Hypothalamus (tissue), 51 donors: ENCODE results near the gene ZNF483.
"Not testable (repeated sequence)": the region's sequence is repeated elsewhere in the genome, so short reads cannot be mapped to it uniquely, and the experiment has no call there.

Source experiments
- DNase-seq, 51 donors: peaks; one replicate each; lab custom pipeline; 2025; lab: John Stamatoyannopoulos, UW

The ZNF483 gene

GRCh38 chr9:111604054-111604615, 79.2 kb downstream of the ZNF483 start:
- DNase-seq = no peak

GRCh38 chr9:111605041-111605559, 80.1 kb downstream of the ZNF483 start:
- no peak for DNase-seq

GRCh38 chr9:111610149-111610548, 85.2 kb downstream of the ZNF483 start:
- DNase-seq = no peak

- no peak for DNase-seq
Observed at GRCh38 chr9:111610845-111611244, 85.9 kb downstream of the ZNF483 start.

GRCh38 chr9:111613436-111614040, 88.6 kb downstream of the ZNF483 start:
- no peak for DNase-seq

GRCh38 chr9:111615928-111616327, 90.9 kb downstream of the ZNF483 start:
- DNase-seq = no peak

GRCh38 chr9:111617349-111617748, 92.4 kb downstream of the ZNF483 start:
- not testable (repeated sequence) for DNase-seq

GRCh38 chr9:111621895-111622480, 97.0 kb downstream of the ZNF483 start:
- DNase-seq = peak in 20 of 51 donors; percentile 0 to 42 (median 11)

- DNase-seq = no peak
Observed at GRCh38 chr9:111622626-111623025, 97.6 kb downstream of the ZNF483 start.
